HG02610 (cell line): Measurements from ENCODE around the gene MED10.

Source experiments
- ATAC-seq: cut with Tn5 transposase; IDR thresholded peaks from one replicate; pipeline ENCODE4 v1.9.1; 2021; ENCODE audit warnings: mild to moderate bottlenecking, moderate library complexity; ENCODE audit not compliant: unreplicated experiment

The MED10 gene

DNA sequence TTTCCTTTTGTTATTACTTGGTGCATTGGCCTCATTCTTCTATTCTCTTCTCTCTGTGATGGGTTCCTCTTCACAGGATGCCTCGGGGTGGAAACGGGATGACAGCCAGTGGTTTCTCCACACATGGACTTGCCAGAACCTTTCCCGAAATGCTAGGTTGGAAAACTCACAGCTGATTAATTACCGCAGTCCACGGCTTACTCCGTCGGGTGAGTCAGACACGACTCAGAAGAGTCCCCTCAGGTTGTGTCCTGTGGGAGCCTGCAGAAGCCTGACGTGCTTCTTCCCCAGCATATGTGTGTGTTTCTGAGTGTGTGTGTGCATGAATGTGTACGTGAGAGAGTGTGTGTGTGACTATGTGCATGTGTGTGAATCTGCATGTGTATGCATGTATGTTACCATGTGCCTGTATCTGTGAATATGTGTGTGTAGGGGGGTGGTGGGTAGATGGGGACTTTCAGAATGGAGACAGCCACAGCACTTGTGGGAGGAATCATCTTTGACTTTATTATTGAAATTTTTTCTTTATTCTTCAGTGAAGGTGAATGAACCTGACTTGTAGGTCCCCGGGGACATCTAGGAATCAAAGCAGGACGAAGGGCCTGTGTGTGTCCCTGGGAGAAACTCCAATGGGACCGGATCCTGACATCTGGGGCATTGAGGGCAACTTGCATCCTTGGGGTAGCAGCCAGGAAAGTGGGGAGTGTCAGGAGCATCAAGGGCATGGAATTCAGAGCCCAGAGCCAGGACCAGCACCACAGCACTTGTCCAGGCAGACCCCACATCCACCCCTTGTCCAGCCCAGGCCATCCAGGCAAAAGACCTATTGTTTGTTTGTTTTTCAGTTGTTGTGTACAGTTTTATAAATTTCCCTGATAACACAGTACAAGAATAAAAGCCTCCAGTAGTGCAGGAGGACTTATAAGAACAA, 21.9 kb upstream of the MED10 start:
- no peak for ATAC-seq

GRCh38 chr5:6398570-6399230, 20.4 kb upstream of the MED10 start:
- no peak for ATAC-seq

DNA sequence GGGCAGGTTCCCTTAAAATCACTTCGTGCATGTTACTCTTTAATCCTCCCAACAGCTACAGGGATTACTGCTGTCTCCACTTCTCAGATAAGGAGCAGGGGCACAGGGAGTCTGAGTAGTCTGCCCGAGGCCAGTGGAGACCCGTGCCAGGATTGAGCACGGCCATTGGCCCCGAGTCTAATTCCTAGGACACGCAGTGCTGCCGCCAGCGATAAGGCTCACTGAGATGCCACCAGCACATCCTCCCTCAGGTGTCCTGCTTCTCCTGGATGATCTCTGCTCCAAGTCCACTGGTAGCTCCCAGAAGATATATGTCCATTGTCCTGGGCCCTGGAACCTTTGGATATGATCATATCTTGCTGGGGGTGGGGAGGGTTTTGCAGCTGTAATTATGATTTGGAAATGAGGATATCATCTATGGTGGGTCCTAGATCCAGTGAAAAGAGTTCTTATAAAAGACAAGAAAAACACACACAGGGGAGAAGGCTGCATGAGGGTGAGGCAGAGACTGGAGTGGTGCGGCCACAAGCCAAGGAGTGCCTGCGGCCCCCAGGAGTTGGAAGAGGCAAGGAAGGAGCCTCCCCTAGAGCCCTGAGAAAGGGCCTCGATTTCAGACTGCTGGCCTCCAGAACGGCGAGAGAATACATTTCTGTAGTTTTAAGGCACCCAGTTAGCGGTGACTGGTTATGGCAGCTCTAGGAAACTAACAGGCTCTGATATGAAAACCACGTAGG, 19.4 kb upstream of the MED10 start:
- no peak for ATAC-seq

DNA sequence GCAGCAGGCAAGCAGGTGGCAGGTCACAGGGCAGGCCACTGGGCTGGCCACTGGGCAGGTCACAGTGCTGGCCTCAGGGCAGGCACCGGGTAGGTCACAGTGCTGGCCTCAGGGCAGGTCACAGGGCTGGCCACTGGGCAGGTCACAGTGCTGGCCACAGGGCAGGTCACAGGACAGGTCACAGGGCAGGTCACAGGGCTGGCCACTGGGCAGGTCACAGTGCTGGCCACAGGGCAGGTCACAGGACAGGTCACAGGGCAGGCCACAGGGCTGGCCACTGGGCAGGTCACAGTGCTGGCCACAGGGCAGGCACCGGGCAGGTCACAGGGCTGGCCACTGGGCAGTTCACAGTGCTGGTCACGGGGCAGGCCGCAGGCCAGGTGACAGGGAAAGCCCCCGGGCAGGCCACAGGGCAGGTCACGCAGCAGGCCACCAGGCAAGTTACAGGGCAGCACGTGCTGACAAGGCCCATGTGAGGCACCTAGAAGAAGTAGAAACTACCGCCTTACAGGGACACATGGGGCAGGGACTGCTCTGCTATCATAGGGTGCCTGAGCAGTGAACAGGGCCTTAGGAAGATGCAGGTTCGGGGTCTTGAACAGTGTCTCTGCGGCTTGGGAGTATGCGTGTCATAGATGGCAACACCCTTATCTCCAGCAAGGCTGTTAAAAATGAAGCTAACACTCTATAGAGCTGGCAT, 18.6 kb upstream of the MED10 start:
- ATAC-seq, result no peak

DNA sequence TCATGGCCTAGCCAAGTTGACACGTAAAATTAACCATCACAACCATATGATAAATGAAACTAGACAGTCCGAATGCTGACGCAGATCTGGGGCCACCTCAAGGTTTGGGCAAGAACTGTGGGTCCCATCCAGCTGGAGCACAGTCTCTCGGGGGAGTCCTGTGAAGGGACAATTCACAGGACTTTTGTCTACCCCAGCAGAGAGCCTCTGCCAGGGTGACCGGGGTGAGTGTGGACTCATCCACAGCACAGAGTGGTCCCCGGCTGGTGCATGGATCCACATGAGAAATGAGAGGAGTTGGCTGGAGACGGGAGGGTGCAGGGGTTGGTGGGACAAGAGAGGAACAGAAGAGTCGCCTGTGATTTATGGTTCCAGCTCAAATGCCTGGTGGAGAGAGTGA, 17.7 kb upstream of the MED10 start:
- ATAC-seq, result no peak

- no peak for ATAC-seq
These were observed 17.3 kb upstream of the MED10 start for GRCh38 chr5:6395621-6396020.

GRCh38 chr5:6395102-6395445, 16.7 kb upstream of the MED10 start:
- no peak for ATAC-seq

DNA sequence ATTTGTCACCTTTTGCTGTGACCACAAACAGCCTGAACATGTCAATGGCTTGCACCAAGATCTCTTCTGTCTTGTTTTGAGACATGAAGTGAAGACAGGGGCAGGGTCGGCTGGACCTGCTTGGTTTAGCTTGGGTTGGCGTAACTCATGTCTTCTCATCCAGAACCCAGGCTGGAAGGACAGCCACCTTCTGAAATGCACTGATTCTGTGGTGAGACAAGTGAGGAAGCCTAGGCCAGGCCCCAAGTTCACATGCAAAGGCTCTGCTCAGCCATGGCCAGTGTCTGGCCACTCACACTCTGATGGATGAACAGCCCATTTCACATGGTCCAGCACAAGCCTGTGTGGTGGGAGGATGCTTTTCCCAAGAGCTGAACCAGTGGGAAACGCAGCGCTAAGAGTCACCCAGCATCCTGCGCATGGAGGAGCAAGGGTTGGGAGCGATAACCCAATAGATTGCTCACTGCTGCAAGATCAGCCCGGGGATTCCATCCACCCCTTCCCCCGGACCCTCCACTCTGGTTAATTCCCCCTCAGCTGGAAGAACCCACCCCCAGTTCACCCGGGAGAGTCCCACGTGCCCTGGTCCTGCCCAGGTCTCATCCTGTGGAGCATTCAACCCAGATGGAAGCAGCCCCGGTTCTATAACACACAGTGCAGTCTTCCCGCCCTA, 16.2 kb upstream of the MED10 start:
- ATAC-seq, result no peak

DNA sequence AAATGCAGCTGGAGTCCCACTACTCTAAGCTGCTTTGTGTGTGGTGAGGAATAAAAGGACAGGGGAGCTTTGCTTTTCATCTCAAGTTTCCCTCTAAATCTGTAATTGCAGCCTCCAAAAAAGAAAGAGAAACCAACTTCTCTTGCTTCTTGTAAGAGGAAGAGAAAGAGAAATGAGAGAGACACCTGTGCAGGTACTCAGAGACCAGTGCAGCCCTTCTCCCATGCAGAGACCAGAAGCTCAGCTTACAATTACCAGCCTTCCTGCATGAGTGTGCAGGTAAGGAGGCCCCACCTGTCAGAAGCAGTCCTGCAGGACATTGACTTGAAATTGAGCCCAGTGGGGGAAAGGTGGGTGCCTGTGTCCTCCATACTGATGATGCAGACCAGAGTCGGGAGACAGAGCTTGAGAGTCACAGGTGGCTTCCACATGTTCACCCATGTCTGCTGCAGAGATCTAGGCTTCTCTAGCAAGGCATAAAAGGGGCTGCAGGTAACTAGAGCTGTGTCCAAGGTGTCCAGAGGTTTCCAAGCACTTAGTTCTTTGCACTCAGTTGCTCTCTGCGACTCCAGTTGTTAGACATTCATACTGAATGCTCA, 15.3 kb upstream of the MED10 start:
- no peak for ATAC-seq

DNA sequence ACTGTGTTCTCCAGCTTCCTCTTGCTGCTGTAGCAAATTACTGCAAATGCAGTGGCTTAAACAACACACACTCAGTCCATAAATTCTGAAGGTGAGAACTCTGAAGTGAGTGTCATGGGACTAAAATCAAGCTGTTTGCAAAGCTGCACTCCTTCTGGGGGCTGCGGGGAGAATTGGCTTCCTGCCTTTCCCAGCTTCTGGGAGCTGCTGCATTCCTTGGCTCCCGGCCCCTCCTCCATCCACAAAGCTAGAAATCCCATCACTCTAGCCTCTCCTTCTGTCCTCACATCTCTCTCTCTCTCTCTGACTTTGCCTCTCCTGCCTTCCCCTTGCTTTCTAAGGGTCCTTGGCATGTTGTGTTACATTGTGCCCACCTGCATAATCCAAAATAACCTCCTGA, 14.2 kb upstream of the MED10 start:
- no peak for ATAC-seq

DNA sequence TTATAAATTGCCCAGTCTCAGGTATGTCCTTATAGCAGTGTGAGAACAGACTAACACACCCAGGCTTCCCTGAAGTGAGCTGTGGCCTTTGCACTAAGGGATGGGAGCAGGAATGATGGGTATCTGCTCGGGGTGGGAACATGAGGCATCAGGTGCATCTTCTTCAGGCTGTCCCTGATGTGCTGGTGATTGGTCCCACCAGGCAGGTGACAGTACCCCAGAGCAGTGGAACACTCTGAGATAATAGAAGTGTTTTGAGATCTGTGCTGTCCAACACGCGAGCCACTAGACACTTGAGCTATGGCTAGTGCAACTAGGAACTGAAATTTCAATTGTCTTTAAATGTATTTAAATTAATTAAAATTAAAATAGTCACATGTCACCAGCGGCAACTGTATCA, 12.8 kb upstream of the MED10 start:
- ATAC-seq, result no peak

GRCh38 chr5:6389946-6390530, 11.7 kb upstream of the MED10 start:
- ATAC-seq, result no peak

DNA sequence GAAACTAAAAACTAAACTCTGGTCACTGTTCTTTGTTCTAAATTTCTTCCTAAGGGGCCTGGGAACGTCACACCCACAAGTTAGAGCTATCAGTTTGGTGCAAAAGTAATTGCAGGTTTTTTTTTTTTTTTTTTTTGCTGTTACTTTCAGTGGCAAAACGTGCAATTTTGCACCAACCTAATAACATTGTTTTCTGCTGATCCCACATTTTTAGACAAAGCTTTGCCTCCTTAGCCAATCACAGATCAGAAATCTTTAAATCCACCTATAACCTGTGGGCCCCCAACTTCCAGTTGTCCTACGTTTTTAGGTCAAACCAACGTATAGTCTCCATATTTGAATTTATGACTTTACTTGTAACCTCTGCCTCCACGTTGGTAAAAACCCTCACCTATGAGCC, 11.1 kb upstream of the MED10 start:
- ATAC-seq, result no peak

DNA sequence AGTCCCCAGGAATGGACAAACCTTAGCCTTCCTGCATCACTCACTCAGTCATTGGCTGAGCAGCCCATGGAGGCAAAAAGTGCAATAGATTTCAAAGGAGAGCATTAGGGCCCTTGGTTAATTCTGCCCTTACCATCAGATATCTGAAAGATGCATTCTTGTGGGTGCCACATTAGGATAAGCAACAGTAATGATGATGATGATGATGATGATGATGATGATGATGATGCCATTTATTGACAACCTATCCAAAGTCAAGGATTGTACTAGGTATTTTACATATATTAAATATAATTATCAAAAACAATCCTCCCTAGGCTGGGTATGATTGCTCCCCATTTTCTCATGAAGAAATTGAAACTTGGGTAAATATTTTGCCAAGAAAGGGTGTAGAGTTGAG, 9.6 kb upstream of the MED10 start:
- ATAC-seq, result no peak

- ATAC-seq, result no peak
These were observed 7.9 kb upstream of the MED10 start for GRCh38 chr5:6386271-6386670.

GRCh38 chr5:6384856-6385255, 6.5 kb upstream of the MED10 start:
- no peak for ATAC-seq

DNA sequence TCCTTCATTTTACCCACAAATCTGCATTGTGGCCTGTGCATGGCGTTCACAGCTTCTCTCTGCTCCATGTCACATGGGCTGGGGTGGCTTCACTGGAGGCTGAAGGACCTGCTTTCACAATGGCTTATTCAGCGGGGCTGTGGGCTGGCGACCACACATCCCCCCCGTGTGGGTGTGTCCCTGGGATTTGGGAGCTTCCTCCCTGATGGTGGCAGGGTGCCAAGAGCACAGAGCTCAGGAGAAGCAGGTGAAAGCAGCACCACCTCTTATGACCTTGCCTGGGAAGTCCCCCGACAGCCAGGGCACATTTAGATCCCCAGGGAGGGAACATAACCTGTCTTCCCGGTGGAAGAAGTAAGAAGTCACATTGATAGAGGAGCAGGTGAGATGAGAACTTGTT, 5.0 kb upstream of the MED10 start:
- ATAC-seq, result no peak

DNA sequence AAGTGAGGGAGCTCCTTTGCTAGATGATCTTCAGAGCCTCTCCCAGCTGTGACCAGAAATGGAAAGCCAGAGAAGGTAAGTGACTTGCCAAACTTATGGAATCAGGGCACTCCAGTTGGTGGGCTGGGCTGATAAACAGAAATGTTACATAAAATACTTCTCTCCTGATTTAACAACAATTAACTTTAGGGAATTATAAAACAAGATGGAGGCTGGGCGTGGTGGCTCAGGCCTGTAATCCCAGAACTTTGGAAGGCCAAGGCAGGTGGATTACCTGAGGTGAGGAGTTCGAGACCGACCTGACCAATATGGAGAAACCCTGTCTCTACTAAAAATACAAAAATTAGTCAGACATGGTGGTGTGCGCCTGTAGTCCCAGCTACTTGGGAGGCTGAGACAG, 899 bp upstream of the MED10 start:
- no peak for ATAC-seq

DNA sequence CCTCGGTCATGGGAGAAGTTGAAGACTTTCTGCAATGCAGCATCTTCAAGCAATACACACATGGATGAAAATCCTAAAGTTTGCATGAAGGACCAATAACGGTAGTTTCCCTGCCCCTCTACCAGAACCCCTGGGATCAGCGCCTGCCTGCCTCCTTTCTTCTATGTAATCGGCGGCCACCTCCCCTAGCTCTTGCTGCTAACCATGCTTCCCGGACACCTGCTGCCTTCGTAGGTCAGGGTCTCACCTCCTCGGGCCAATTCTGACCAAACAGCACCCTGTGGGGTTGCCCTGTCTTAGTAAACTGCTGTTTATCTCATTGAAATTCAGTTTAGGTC, 388 bp upstream of the MED10 start:
- peak; percentile 26 for ATAC-seq

DNA sequence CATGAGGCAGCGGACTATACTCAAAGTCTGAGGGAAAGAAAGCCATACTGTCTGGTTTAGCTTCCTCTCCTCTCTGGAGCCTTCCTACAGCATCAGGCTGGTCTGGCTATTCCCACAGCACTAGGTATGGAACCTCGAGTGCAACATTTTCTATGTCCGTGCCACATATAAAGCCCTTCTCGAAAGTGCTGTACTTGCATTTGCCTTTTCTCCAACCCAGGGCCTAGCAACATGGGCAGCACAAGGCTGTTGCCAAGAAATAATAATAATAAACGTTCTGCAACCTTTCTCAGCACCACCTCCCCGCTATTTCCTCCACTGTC, 804 bp downstream of the MED10 start:
- ATAC-seq, result no peak
